ENCODE measurements around the gene SVOP. TPM values are rescaled to one million over a fixed set of nuclear protein-coding genes. Genes with fewer than 3 reads are reported as not detected.
"Not testable (repeated sequence)": the region's sequence is repeated elsewhere in the genome, so short reads cannot be mapped to it uniquely, and the experiment has no call there.

SVOP gene
- total RNA-seq, 2 experiments from 2014 or later: not detected

- POLR2A ChIA-PET: no interaction called here
- CTCF ChIA-PET: interaction anchor here (0.6 kb wide), 1 partner anchor 12 kb away, joined by 4 read pairs; no protein-coding TSS in a partner anchor
Observed at GRCh38 chr12:109033239-109034196, 12.7 kb upstream of the SVOP start.

DNA sequence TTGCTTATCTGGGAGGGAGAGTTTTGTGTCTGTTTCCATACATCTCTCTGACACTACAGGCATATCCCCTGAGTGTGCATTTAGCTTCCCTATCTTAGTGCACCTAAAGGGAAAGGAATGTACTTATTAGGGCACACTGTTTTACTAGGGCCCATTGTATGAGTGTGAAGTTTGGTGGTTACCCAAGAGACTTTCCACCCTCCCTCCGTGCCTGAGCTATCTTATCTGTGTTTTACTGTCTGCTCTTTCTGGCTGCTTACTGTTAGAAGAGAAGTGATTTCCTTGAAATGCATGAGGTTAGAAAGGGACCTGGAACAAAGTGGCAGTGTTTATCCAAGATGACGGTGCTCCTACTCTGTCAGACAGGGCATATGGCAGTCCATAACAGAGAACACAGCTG lies 8.5 kb upstream of the SVOP start:
- CTCF ChIA-PET: no interaction called here
- POLR2A ChIA-PET: no interaction called here

DNA sequence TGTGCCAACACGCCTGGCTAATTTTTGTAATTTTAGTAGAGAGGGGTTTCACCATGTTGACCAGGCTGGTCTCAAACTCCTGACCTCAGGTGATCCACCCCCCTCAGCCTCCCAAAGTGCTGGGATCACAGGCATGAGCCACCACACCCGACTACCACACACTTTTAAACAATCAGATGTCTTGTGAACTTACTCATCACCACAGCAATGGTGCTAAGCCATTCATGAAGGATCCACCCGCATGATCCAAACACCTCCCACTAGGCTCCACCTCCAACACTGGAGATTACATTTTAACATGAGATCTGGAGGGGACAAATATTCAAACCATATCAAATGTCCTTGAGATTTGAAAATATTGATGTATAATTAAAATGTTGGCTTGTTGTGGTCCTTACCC lies 7.8 kb upstream of the SVOP start:
- CTCF ChIA-PET, POLR2A ChIA-PET: not testable (repeated sequence)

- ChIA-PET CTCF (no interaction called here), POLR2A (no interaction called here)
Observed at GRCh38 chr12:109027767-109028166, 6.9 kb upstream of the SVOP start.

DNA sequence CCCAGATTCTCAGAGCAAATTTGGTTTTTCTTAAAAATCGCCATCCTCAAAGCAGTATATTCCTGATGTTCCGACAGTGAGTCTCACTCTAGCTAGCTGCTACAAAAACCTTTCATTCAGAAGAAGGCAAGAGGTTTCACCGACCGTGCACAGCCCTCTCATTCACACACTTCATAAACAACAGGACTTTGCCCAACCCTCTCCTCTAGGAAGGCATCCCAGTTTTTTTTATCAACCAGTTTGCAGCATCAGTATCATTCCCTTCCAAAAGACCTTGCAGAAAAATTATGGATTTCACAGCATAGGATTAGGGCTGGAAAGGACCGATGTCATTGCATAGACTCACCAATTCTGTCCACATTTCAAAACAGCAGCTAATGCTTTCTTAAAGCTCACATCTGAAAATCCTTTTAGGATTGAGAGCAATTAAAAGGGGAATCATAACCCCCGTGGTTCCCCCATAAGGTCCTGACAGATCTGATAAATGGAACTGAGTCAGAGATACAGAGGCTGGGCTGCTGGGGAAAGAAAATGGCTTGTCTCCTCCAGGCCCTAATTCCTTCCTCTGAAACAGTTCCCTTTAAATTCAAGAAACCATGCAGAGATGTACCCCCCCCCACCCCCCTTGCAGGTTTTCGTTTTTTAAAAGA lies 597 bp downstream of the SVOP start:
- POLR2A ChIA-PET: no interaction called here
- CTCF ChIA-PET: no interaction called here

DNA sequence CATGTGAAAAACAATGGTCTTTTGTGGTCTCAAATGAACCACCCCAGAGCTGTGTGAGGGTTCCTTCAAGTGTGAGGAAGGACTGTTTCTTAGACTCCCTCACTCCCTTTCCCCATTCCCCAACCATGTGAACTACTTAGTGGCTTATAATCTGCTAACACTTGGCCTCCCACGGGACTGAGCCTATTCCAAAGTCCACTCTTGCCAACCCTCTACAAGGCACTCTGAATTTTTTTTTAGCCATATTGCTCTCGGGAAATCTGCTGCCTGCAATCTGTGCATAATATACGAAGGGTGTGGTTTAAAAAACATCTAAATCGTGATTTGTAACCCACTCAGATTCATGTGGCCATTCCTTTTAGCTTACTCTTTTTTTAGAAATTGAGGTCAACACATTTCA lies 2.6 kb downstream of the SVOP start:
- ChIA-PET CTCF (interaction anchor here (0.6 to 0.7 kb wide), 2 partner anchors 123 to 158 kb away, joined by 3 to 4 read pairs; no protein-coding TSS in a partner anchor), POLR2A (no interaction called here)

DNA sequence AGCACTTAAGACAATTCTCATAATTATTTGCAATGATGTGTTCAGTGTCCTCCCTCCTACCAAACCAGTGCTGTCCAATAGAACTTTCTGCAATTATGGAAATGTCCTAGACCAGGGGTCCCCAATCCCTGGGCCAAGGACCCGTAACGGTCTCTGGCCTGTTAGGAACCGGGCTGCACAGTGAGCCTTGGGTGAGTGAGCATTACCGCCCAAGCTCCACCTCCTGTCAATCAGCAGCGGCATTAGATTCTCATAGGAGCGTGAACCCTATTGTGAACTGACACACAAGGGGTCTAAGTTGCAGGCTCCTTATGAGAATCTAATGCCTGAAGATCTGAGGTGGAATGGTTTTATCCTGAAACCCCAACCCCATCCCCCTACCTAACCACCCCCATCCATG lies 3.9 kb downstream of the SVOP start:
- ChIA-PET POLR2A (no interaction called here), CTCF (no interaction called here)

GRCh38 chr12:109016016-109016415 lies 4.9 kb downstream of the SVOP start:
- CTCF ChIA-PET: interaction anchor here (0.8 kb wide), 1 partner anchor 12 kb away, joined by 3 read pairs; no protein-coding TSS in a partner anchor
- POLR2A ChIA-PET: no interaction called here

- ChIA-PET POLR2A (no interaction called here), CTCF (interaction anchor here (0.8 kb wide), 1 partner anchor 11 kb away, joined by 3 read pairs; no protein-coding TSS in a partner anchor)
Observed at GRCh38 chr12:109014984-109015765, 5.7 kb downstream of the SVOP start.

DNA sequence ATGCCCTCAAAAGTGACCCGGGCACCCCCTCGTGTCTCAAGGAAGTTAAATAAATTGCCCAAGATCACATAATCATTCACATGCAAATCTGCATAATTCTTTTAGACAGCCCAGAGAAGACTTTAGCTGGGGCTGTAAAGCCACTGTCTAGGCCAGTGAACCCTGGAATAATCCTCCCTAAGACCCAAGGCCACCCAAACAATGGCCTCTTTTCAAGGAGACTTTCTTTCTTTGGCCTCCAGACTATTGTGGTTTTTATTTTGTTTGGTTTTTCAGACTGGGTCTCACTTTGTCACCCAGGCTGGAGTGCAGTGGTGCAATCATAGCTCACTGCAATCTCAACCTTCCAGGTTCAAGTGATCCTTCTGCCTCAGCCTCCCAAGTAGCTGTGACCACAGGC lies 10.6 kb downstream of the SVOP start:
- POLR2A ChIA-PET: interaction anchor here (0.7 kb wide), 1 partner anchor 292 kb away, joined by 5 read pairs; no protein-coding TSS in a partner anchor
- CTCF ChIA-PET: no interaction called here

DNA sequence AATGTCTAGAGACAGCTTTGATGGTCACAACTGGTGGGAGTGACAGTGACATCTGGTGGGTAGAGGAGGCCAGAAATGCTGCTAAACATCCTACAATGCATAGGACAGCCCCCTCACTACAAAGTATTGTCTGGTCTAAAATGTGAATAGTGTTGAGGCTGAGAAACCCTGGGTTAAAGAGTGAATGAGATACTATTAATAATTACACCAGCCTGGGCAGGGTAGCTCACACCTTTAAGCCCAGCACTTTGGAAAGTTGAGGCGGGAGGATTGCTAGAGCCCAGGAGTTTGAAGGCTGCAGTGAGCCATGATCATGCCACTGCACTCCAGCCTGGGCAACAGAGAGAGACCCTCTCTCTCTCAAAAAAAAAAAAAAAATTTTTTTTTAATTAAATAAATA lies 11.1 kb downstream of the SVOP start:
- POLR2A ChIA-PET: interaction anchor here (0.7 kb wide), 1 partner anchor 292 kb away, joined by 5 read pairs; no protein-coding TSS in a partner anchor
- CTCF ChIA-PET: no interaction called here

GRCh38 chr12:109004017-109004416 lies 16.9 kb downstream of the SVOP start:
- POLR2A ChIA-PET: no interaction called here
- CTCF ChIA-PET: interaction anchor here (0.6 kb wide), 1 partner anchor 12 kb away, joined by 3 read pairs; no protein-coding TSS in a partner anchor

DNA sequence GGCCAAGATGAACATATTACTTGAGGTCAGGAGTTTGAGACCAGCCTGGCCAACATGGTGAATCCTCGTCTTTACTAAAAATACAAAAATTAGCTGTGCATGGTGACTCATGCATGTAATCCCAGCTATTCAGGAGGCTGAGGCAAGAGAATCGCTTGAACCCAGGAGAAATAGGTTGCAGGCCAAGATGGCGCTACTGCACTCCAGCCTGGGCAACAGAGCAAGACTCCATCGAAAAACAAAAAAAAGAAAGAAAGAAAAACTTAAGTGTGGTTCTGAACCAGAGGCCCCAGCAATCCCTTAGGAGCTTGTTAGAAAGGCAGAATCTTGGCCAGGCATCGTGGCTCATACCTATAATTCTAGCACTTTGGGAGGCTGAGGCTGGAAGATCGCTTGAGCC lies 24.5 kb downstream of the SVOP start:
- CTCF ChIA-PET: no interaction called here
- POLR2A ChIA-PET: no interaction called here

- POLR2A ChIA-PET: no interaction called here
- CTCF ChIA-PET: no interaction called here
Observed at GRCh38 chr12:108995370-108995992, 25.4 kb downstream of the SVOP start.

- CTCF ChIA-PET, POLR2A ChIA-PET: not testable (repeated sequence)
Observed at GRCh38 chr12:108990103-108990502, 30.8 kb downstream of the SVOP start.

GRCh38 chr12:108989376-108989775 lies 31.5 kb downstream of the SVOP start:
- CTCF ChIA-PET: no interaction called here
- POLR2A ChIA-PET: no interaction called here

DNA sequence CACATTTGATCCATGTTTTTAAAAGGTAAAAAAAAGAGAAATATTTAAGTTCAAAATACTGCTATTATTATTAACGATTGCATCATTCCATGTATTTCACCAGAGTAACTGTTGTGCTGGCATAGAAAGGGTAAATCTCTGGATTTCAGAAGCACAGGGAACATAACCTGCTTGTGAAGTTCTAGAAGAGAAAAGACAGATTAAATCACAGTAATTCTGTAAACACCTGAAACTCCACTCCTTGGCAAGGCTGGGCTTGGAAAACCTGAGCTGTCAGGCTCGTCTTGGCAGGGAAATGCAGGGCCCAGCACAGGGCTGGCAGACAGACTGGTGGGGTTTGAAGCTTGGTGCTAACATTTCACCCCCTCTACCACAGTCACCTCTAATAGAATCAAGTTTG lies 35.1 kb downstream of the SVOP start:
- POLR2A ChIA-PET: no interaction called here
- CTCF ChIA-PET: no interaction called here

- POLR2A ChIA-PET: no interaction called here
Observed at GRCh38 chr12:108983227-108983626, 37.6 kb downstream of the SVOP start.

GRCh38 chr12:108982621-108983219 lies 38.1 kb downstream of the SVOP start:
- CTCF ChIA-PET: no interaction called here

More at GRCh38 chr12:108983227-108983626, 37.6 kb downstream of the SVOP start:
- CTCF ChIA-PET: no interaction called here

More at GRCh38 chr12:108982621-108983219, 38.1 kb downstream of the SVOP start:
- POLR2A ChIA-PET: no interaction called here

Data from activated CD8-positive, alpha-beta memory T cell treated with anti-CD3 and anti-CD28 coated beads for 36 hours (primary cell).